ENCODE results near the gene PLCH2. TPM values are rescaled to one million over a fixed set of nuclear protein-coding genes. Genes with fewer than 3 reads are reported as not detected.

The PLCH2 gene
- total RNA-seq, 1 donor from 2014 or later: 3.8 TPM

- peaks cover 5% of the 10 kb centered on the region for H3K9me3 ChIP-seq
- TF ChIP-seq CTCF (IDR thresholded peaks at IDR 0.05): no peak
- H3K4me3 ChIP-seq: no peak overlapping the region
- ATAC-seq (no peak), DNase-seq (no peak)
- intact Hi-C loops (cut with DNase I): no loop called here
- no peaks in the 10 kb centered on the region for H3K4me1 ChIP-seq
- no peaks in the 10 kb centered on the region for H3K36me3 ChIP-seq
- H3K27ac ChIP-seq: no peak overlapping the region
- H3K27me3 ChIP-seq (ENCODE audit: low read depth): peaks cover 45% of the 10 kb centered on the region
These were observed 42.9 kb upstream of the PLCH2 start for GRCh38 chr1:2433196-2433595.

- intact Hi-C loops (cut with DNase I): no loop called here
These were observed 42.0 kb upstream of the PLCH2 start for GRCh38 chr1:2433936-2434655.

GRCh38 chr1:2435091-2435490 lies 41.0 kb upstream of the PLCH2 start:
- H3K27ac ChIP-seq: no peak overlapping the region
- intact Hi-C loops (cut with DNase I): no loop called here
- no peak for DNase-seq

More at GRCh38 chr1:2433936-2434655, 42.0 kb upstream of the PLCH2 start:
- no peaks in the 10 kb centered on the region for H3K36me3 ChIP-seq
- H3K4me1 ChIP-seq: no peaks in the 10 kb centered on the region
- no peak overlapping the region for H3K27ac ChIP-seq
- DNase-seq: no peak
- H3K9me3 ChIP-seq: peaks cover 5% of the 10 kb centered on the region
- TF ChIP-seq CTCF (IDR thresholded peaks at IDR 0.05): no peak
- peaks cover 40% of the 10 kb centered on the region for H3K27me3 ChIP-seq (ENCODE audit: low read depth)
- no peak for ATAC-seq
- H3K4me3 ChIP-seq: no peak overlapping the region

GRCh38 chr1:2435746-2436355 lies 40.2 kb upstream of the PLCH2 start:
- Histone ChIP-seq H3K27me3 (ENCODE audit: low read depth) (peaks cover 34% of the 10 kb centered on the region), H3K27ac (no peak overlapping the region), H3K4me3 (no peak overlapping the region), H3K36me3 (no peaks in the 10 kb centered on the region), H3K9me3 (no peaks in the 10 kb centered on the region), H3K4me1 (no peaks in the 10 kb centered on the region)
- ATAC-seq (no peak), DNase-seq (no peak)
- intact Hi-C loops (cut with DNase I): no loop called here
- no peak for TF ChIP-seq CTCF (IDR thresholded peaks at IDR 0.05)

More at GRCh38 chr1:2435091-2435490, 41.0 kb upstream of the PLCH2 start:
- Histone ChIP-seq H3K4me1 (no peaks in the 10 kb centered on the region), H3K4me3 (no peak overlapping the region), H3K36me3 (no peaks in the 10 kb centered on the region), H3K27me3 (ENCODE audit: low read depth) (peaks cover 36% of the 10 kb centered on the region), H3K9me3 (peaks cover under 1% of the 10 kb centered on the region)
- TF ChIP-seq CTCF (IDR thresholded peaks at IDR 0.05): no peak
- no peak for ATAC-seq

- TF ChIP-seq CTCF (IDR thresholded peaks at IDR 0.05): no peak
- Histone ChIP-seq H3K4me3 (no peak overlapping the region), H3K27me3 (ENCODE audit: low read depth) (peaks cover 29% of the 10 kb centered on the region), H3K27ac (no peak overlapping the region), H3K9me3 (no peaks in the 10 kb centered on the region), H3K36me3 (no peaks in the 10 kb centered on the region), H3K4me1 (no peaks in the 10 kb centered on the region)
- no peak for DNase-seq
- ATAC-seq: no peak
- intact Hi-C loops (cut with DNase I): no loop called here
These were observed 39.2 kb upstream of the PLCH2 start for GRCh38 chr1:2436876-2437275.
